Measurements from ENCODE around the gene FLRT1. TPM values are rescaled to one million over a fixed set of nuclear protein-coding genes. Genes with fewer than 3 reads are reported as not detected.
"Not testable (repeated sequence)": the region's sequence is repeated elsewhere in the genome, so short reads cannot be mapped to it uniquely, and the experiment has no call there.

The FLRT1 gene
- polyA plus RNA-seq, 1 donor from 2014 or later = 2.6 TPM

GRCh38 chr11:64044730-64045393 is 9.1 kb downstream of the FLRT1 start:
- H3K4me2 ChIP-seq (ENCODE audit: low read length) = no peak overlapping the region
- H3K4me3 ChIP-seq (ENCODE audit: low read length) = no peak overlapping the region
- H3K9me3 ChIP-seq (ENCODE audit: low read length) = no peaks in the 10 kb centered on the region
- no peaks in the 10 kb centered on the region for H3K9me2 ChIP-seq (ENCODE audit: insufficient read depth, low read length)
- no peak overlapping the region for H2AFZ ChIP-seq (ENCODE audit: low read depth, low read length)
- TF ChIP-seq TAF1 (IDR thresholded peaks at IDR 0.05; ENCODE audit: low read depth) (no peak), CTCF (IDR thresholded peaks at IDR 0.05; ENCODE audit: poor library complexity, severe bottlenecking) (no peak), EP300 (conservative IDR thresholded peaks at IDR 0.05; ENCODE audit: poor library complexity, severe bottlenecking) (no peak)
- peak overlapping the region; percentile 22 for H3K9ac ChIP-seq (ENCODE audit: low read length)
- H3K27me3 ChIP-seq (ENCODE audit: insufficient read depth, low read depth, low read length) = no peaks in the 10 kb centered on the region
- H3K36me3 ChIP-seq (ENCODE audit: insufficient read depth, low read length) = no peaks in the 10 kb centered on the region
- no peaks in the 10 kb centered on the region for H4K20me1 ChIP-seq (ENCODE audit: insufficient read depth)
- H3F3A ChIP-seq (ENCODE audit: insufficient read depth, low read length, poor library complexity, severe bottlenecking) = no peaks in the 10 kb centered on the region
- H3K79me2 ChIP-seq (replicated peaks; ENCODE audit: insufficient read depth, low read length) = no peaks in the 10 kb centered on the region
- peak overlapping the region; percentile 21 for H3K27ac ChIP-seq (ENCODE audit: low read length)

GRCh38 chr11:64045700-64046099 is 10.0 kb downstream of the FLRT1 start:
- no peaks in the 10 kb centered on the region for H3K27me3 ChIP-seq (ENCODE audit: insufficient read depth, low read depth, low read length)
- H3K4me2 ChIP-seq (ENCODE audit: low read length) = no peak overlapping the region
- H3K4me3 ChIP-seq (ENCODE audit: low read length) = no peak overlapping the region
- H3K36me3 ChIP-seq (ENCODE audit: insufficient read depth, low read length) = no peaks in the 10 kb centered on the region
- H3K9me3 ChIP-seq (ENCODE audit: low read length) = no peaks in the 10 kb centered on the region
- no peaks in the 10 kb centered on the region for H3F3A ChIP-seq (ENCODE audit: insufficient read depth, low read length, poor library complexity, severe bottlenecking)
- no peaks in the 10 kb centered on the region for H4K20me1 ChIP-seq (ENCODE audit: insufficient read depth)
- H3K9me2 ChIP-seq (ENCODE audit: insufficient read depth, low read length) = no peaks in the 10 kb centered on the region
- H3K79me2 ChIP-seq (replicated peaks; ENCODE audit: insufficient read depth, low read length) = no peaks in the 10 kb centered on the region
- peak overlapping the region; percentile 8 for H3K27ac ChIP-seq (ENCODE audit: low read length)
- no peak overlapping the region for H2AFZ ChIP-seq (ENCODE audit: low read depth, low read length)
- no peak overlapping the region for H3K9ac ChIP-seq (ENCODE audit: low read length)
- TF ChIP-seq CTCF (IDR thresholded peaks at IDR 0.05; ENCODE audit: poor library complexity, severe bottlenecking) = no peak
- TF ChIP-seq POLR2AphosphoS5 (IDR thresholded peaks at IDR 0.05) = no peak

- not testable (repeated sequence) for H3F3A ChIP-seq (ENCODE audit: insufficient read depth, low read length, poor library complexity, severe bottlenecking); H3K79me2 ChIP-seq (replicated peaks; ENCODE audit: insufficient read depth, low read length); H3K36me3 ChIP-seq (ENCODE audit: insufficient read depth, low read length); H3K9ac ChIP-seq (ENCODE audit: low read length); H4K20me1 ChIP-seq (ENCODE audit: insufficient read depth); H2AFZ ChIP-seq (ENCODE audit: low read depth, low read length); H3K9me3 ChIP-seq (ENCODE audit: low read length); H3K27ac ChIP-seq (ENCODE audit: low read length); H3K27me3 ChIP-seq (ENCODE audit: insufficient read depth, low read depth, low read length); H3K4me2 ChIP-seq (ENCODE audit: low read length); H3K4me3 ChIP-seq (ENCODE audit: low read length); H3K9me2 ChIP-seq (ENCODE audit: insufficient read depth, low read length)
Observed at GRCh38 chr11:64047373-64047772, 11.6 kb downstream of the FLRT1 start.

Data from neural cell (in vitro differentiated cells).